Mammary epithelial cell (primary cell): ENCODE data around the gene HCAR2.

ENCODE experiments used
- CTCF ChIP-seq, 2 donors: IDR thresholded peaks in 1 of 2; conservative IDR thresholded peaks in 1 of 2; 2 replicates each; pipeline ENCODE4 v1.5.1; 2011 to 2012; ENCODE audit warnings: inconsistent platforms in 2 of 2, low read length in 2 of 2, mild to moderate bottlenecking in 2 of 2, control low read depth in 1 of 2, low read depth in 1 of 2; ENCODE audit not compliant: insufficient read depth in 1 of 2; ENCODE audit errors: extremely low read depth in 1 of 2
- EZH2 ChIP-seq: IDR thresholded peaks from 2 replicates; pipeline ENCODE4 v1.6.1; 2012; ENCODE audit warnings: low read length, inconsistent platforms, borderline replicate concordance

GRCh38 chr12:122729583-122730214, 26.5 kb upstream of the HCAR2 start:
- TF ChIP-seq CTCF (conservative IDR thresholded peaks at IDR 0.05 in 1 of 2, IDR thresholded peaks at IDR 0.05 in 1 of 2; ENCODE audit: extremely low read depth in 1 of 2, insufficient read depth in 1 of 2, low read depth in 1 of 2, low read length in 2 of 2) (no peak), EZH2 (no peak)
